Body of pancreas (tissue), 4 donors: Measurements from ENCODE around the gene CD44. TPM values are rescaled to one million over a fixed set of nuclear protein-coding genes. Genes with fewer than 3 reads are reported as not detected.

Experiments used
- ATAC-seq: fragments of 150-250 bp; one replicate; pipeline ENCODE4 v1.9.1; 2016
- DNase-seq, 4 donors: peaks; one replicate each; pipeline ENCODE4 v3.0.0-alpha.2; 2019
- H3K27ac ChIP-seq, 4 donors: fragments of 200-600 bp; sonication (generic); 1 replicate in 3 of 4; 2 replicates in 1 of 4; pipeline versions ENCODE4 v1.5.1 to v1.6.1; 2016 to 2019; ENCODE audit warnings: mild to moderate bottlenecking in 1 of 4, mixed read lengths in 1 of 4, moderate library complexity in 1 of 4
- H3K27me3 ChIP-seq, 2 donors: fragments of 200-600 bp; sonication (generic); one replicate each; pipeline ENCODE4 v1.6.0; 2016; ENCODE audit warnings: mild to moderate bottlenecking in 1 of 2
- H3K36me3 ChIP-seq, 2 donors: fragments of 200-600 bp; sonication (generic); replicated peaks in 1 of 2; 2 replicates each; pipeline ENCODE4 v1.5.1; 2016; ENCODE audit warnings: low read depth in 2 of 2; ENCODE audit not compliant: insufficient read depth in 1 of 2
- H3K4me1 ChIP-seq: fragments of 200-600 bp; sonication (generic); one replicate; pipeline ENCODE4 v1.6.0; 2016
- H3K4me3 ChIP-seq, 2 donors: fragments of 200-600 bp; sonication (generic); 1 replicate in 1 of 2; 2 replicates in 1 of 2; pipeline ENCODE4 v1.5.1; 2016 to 2019
- H3K9me3 ChIP-seq, 3 donors: fragments of 200-600 bp; sonication (generic); 1 replicate in 2 of 3; 2 replicates in 1 of 3; pipeline ENCODE4 v1.5.1; 2016
- CTCF ChIP-seq, 7 experiments: fragments of 450-650 bp in 4 of 7; fragments of 200-600 bp in 3 of 7; sonication (generic) in 3 of 7; IDR thresholded peaks; one replicate each; pipeline ENCODE4 v1.5.1; 2016 to 2019; ENCODE audit warnings: antibody characterized with exemption in 7 of 7
- POLR2A ChIP-seq, 3 donors: fragments of 450-650 bp; IDR thresholded peaks; one replicate each; pipeline ENCODE4 v1.6.1; 2016; ENCODE audit warnings: antibody characterized with exemption in 3 of 3, mild to moderate bottlenecking in 2 of 3
- WGBS, 2 donors: methylation state at CpG; one replicate each; pipeline ENCODE4 v1.1.5; 2017; 5-methylcytosine and 5-hydroxymethylcytosine counted together
- intact Hi-C: fragments of 100-400 bp; cut with DNase I; formaldehyde crosslinking; loops from one replicate; pipeline ENCODE4 v1.15.1; 2023
- total RNA-seq, 2 donors: library from RNA; depleted of rRNA; stranded (reverse); fragments of >200 nt; gene quantifications; one replicate each; pipeline ENCODE4 v1.1.0, GENCODE V29; 2016

The CD44 gene
- total RNA-seq, 2 donors from 2014 or later, result 266 to 433 TPM

- Histone ChIP-seq H3K27me3 (no peaks in the 10 kb centered on the region), H3K36me3 (no peaks in the 10 kb centered on the region), H3K27ac (peak overlapping the region in 1 of 4 donors; percentile 14), H3K4me1 (peaks cover 93% of the 10 kb centered on the region), H3K4me3 (no peak overlapping the region), H3K9me3 (no peaks in the 10 kb centered on the region)
- intact Hi-C loops, result no loop called here
- ATAC-seq (no peak), DNase-seq (no peak)
- no peak for TF ChIP-seq CTCF (IDR thresholded peaks at IDR 0.05)
- no peak for TF ChIP-seq POLR2A (IDR thresholded peaks at IDR 0.05)
- 65 to 78% methylated on average over 2 of the region's 2 CpGs for WGBS, 2 donors
These were observed 24.2 kb downstream of the CD44 start for GRCh38 chr11:35163209-35163608.

GRCh38 chr11:35163702-35164496 lies 24.9 kb downstream of the CD44 start:
- Histone ChIP-seq H3K27me3 (no peaks in the 10 kb centered on the region), H3K9me3 (no peaks in the 10 kb centered on the region), H3K36me3 (no peaks in the 10 kb centered on the region), H3K4me3 (no peak overlapping the region), H3K4me1 (peaks cover 93% of the 10 kb centered on the region), H3K27ac (peak overlapping the region in 1 of 4 donors; percentile 14)
- TF ChIP-seq POLR2A (IDR thresholded peaks at IDR 0.05) (no peak), CTCF (IDR thresholded peaks at IDR 0.05) (peak in 4 of 7 experiments; percentile 13 to 31 (median 24))
- ATAC-seq (no peak), DNase-seq (no peak)
- WGBS, 2 donors, result 27 to 44% methylated on average over 3 of the region's 3 CpGs
- intact Hi-C loops, result no loop called here

- 94 to 100% methylated on average over 1 of the region's 1 CpG for WGBS, 2 donors
- no peak for DNase-seq
- no peak for TF ChIP-seq POLR2A (IDR thresholded peaks at IDR 0.05)
- no peak for TF ChIP-seq CTCF (IDR thresholded peaks at IDR 0.05)
- intact Hi-C loops, result no loop called here
- Histone ChIP-seq H3K27ac (no peak overlapping the region), H3K27me3 (no peaks in the 10 kb centered on the region), H3K4me3 (no peak overlapping the region), H3K9me3 (no peaks in the 10 kb centered on the region), H3K4me1 (peaks cover 89% of the 10 kb centered on the region), H3K36me3 (no peaks in the 10 kb centered on the region)
- ATAC-seq, result no peak
These were observed 26.1 kb downstream of the CD44 start for GRCh38 chr11:35165030-35165422.

GRCh38 chr11:35165423-35166368 lies 26.7 kb downstream of the CD44 start:
- peak in 2 of 4 donors; percentile 34 to 61 for DNase-seq
- intact Hi-C loops, result no loop called here
- no peak overlapping the region for H3K4me3 ChIP-seq

More at GRCh38 chr11:35165423-35166368, 26.7 kb downstream of the CD44 start:
- Histone ChIP-seq H3K27ac (peak overlapping the region in 2 of 4 donors; percentile 21 to 38), H3K36me3 (no peaks in the 10 kb centered on the region), H3K9me3 (no peaks in the 10 kb centered on the region), H3K4me1 (peaks cover 88% of the 10 kb centered on the region), H3K27me3 (no peaks in the 10 kb centered on the region)
- ATAC-seq, result no peak
- TF ChIP-seq CTCF (IDR thresholded peaks at IDR 0.05), result no peak
- no peak for TF ChIP-seq POLR2A (IDR thresholded peaks at IDR 0.05)
- 59 to 79% methylated on average over 8 of the region's 8 CpGs for WGBS, 2 donors
